ENCODE measurements around the gene CSMD2.

DNA sequence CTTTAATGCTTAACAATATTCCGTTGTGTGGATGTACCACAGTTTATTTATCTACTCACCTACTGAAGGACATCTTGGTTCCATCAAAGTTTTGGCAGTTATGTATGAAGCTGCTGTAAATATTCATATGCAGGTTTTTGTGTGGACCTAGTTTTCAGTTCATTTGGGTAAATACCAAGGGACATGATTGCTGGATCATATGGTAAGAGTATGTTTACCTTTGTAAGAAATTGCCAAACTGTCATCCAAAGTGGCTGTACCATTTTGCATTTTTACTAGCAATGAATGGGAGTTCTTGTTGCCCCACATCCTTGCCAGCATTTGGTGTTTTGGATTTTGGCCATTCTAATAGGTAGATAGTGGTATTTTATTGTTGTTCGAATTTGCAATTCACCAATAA lies 682.6 kb downstream of the CSMD2 start:
- TF ChIP-seq, protein P1, sequence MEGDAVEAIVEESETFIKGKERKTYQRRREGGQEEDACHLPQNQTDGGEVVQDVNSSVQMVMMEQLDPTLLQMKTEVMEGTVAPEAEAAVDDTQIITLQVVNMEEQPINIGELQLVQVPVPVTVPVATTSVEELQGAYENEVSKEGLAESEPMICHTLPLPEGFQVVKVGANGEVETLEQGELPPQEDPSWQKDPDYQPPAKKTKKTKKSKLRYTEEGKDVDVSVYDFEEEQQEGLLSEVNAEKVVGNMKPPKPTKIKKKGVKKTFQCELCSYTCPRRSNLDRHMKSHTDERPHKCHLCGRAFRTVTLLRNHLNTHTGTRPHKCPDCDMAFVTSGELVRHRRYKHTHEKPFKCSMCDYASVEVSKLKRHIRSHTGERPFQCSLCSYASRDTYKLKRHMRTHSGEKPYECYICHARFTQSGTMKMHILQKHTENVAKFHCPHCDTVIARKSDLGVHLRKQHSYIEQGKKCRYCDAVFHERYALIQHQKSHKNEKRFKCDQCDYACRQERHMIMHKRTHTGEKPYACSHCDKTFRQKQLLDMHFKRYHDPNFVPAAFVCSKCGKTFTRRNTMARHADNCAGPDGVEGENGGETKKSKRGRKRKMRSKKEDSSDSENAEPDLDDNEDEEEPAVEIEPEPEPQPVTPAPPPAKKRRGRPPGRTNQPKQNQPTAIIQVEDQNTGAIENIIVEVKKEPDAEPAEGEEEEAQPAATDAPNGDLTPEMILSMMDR (IDR thresholded peaks at IDR 0.05; ENCODE audit: insufficient read depth, low read length, poor library complexity, severe bottlenecking) = no peak
- no peak for TF ChIP-seq EZH2phosphoT487 (conservative IDR thresholded peaks at IDR 0.05; ENCODE audit: low read length)
